ENCODE data around the gene IL27RA.
"Not testable (repeated sequence)": the region's sequence is repeated elsewhere in the genome, so short reads cannot be mapped to it uniquely, and the experiment has no call there.

Gene IL27RA

GRCh38 chr19:14048443-14049153 is 17.0 kb downstream of the IL27RA start:
- H3K4me1 ChIP-seq: no peaks in the 10 kb centered on the region
- H3K27me3 ChIP-seq: no peaks in the 10 kb centered on the region
- no peak overlapping the region for H3K4me3 ChIP-seq (ENCODE audit: low read depth, low read length)
- H3K36me3 ChIP-seq: no peaks in the 10 kb centered on the region
- no peaks in the 10 kb centered on the region for H3K9me3 ChIP-seq
- TF ChIP-seq CTCF (IDR thresholded peaks at IDR 0.05; ENCODE audit: low read depth, low read length): peak; percentile 98
- peak; percentile 74 for DNase-seq

- TF ChIP-seq CTCF (IDR thresholded peaks at IDR 0.05; ENCODE audit: low read depth, low read length): no peak
- H3K27me3 ChIP-seq: no peaks in the 10 kb centered on the region
- H3K36me3 ChIP-seq: no peaks in the 10 kb centered on the region
- H3K4me3 ChIP-seq (ENCODE audit: low read depth, low read length): no peak overlapping the region
- H3K4me1 ChIP-seq: no peaks in the 10 kb centered on the region
- no peaks in the 10 kb centered on the region for H3K9me3 ChIP-seq
- no peak for DNase-seq
Observed at GRCh38 chr19:14050512-14050911, 18.9 kb downstream of the IL27RA start.

- DNase-seq; H3K4me3 ChIP-seq (ENCODE audit: low read depth, low read length); H3K36me3 ChIP-seq; H3K27me3 ChIP-seq; H3K9me3 ChIP-seq; H3K4me1 ChIP-seq: not testable (repeated sequence)
Observed at GRCh38 chr19:14050961-14051360, 19.4 kb downstream of the IL27RA start.

GRCh38 chr19:14051980-14052379 is 20.4 kb downstream of the IL27RA start:
- no peak for DNase-seq
- no peaks in the 10 kb centered on the region for H3K9me3 ChIP-seq
- no peaks in the 10 kb centered on the region for H3K36me3 ChIP-seq
- TF ChIP-seq CTCF (IDR thresholded peaks at IDR 0.05; ENCODE audit: low read depth, low read length): no peak
- H3K4me1 ChIP-seq: no peaks in the 10 kb centered on the region
- no peak overlapping the region for H3K4me3 ChIP-seq (ENCODE audit: low read depth, low read length)
- no peaks in the 10 kb centered on the region for H3K27me3 ChIP-seq

GRCh38 chr19:14052470-14052869 is 20.9 kb downstream of the IL27RA start:
- Histone ChIP-seq H3K36me3 (no peaks in the 10 kb centered on the region), H3K27me3 (no peaks in the 10 kb centered on the region), H3K4me3 (ENCODE audit: low read depth, low read length) (no peak overlapping the region), H3K4me1 (no peaks in the 10 kb centered on the region), H3K9me3 (no peaks in the 10 kb centered on the region)
- no peak for DNase-seq
- no peak for TF ChIP-seq CTCF (IDR thresholded peaks at IDR 0.05; ENCODE audit: low read depth, low read length)

- DNase-seq: no peak
- Histone ChIP-seq H3K27me3 (no peaks in the 10 kb centered on the region), H3K4me1 (no peaks in the 10 kb centered on the region), H3K9me3 (no peaks in the 10 kb centered on the region), H3K36me3 (no peaks in the 10 kb centered on the region), H3K4me3 (ENCODE audit: low read depth, low read length) (no peak overlapping the region)
- TF ChIP-seq CTCF (IDR thresholded peaks at IDR 0.05; ENCODE audit: low read depth, low read length): no peak
Observed at GRCh38 chr19:14053032-14053431, 21.5 kb downstream of the IL27RA start.

Measured in BE2C (cell line).